ENCODE data around the gene AASDH. TPM values are rescaled to one million over a fixed set of nuclear protein-coding genes. Genes with fewer than 3 reads are reported as not detected.
A peak's percentile ranks its signal among the peaks of the same experiment; 100 is the strongest.

AASDH gene
- total RNA-seq, 1 donor from 2014 or later: 12.9 TPM

DNA sequence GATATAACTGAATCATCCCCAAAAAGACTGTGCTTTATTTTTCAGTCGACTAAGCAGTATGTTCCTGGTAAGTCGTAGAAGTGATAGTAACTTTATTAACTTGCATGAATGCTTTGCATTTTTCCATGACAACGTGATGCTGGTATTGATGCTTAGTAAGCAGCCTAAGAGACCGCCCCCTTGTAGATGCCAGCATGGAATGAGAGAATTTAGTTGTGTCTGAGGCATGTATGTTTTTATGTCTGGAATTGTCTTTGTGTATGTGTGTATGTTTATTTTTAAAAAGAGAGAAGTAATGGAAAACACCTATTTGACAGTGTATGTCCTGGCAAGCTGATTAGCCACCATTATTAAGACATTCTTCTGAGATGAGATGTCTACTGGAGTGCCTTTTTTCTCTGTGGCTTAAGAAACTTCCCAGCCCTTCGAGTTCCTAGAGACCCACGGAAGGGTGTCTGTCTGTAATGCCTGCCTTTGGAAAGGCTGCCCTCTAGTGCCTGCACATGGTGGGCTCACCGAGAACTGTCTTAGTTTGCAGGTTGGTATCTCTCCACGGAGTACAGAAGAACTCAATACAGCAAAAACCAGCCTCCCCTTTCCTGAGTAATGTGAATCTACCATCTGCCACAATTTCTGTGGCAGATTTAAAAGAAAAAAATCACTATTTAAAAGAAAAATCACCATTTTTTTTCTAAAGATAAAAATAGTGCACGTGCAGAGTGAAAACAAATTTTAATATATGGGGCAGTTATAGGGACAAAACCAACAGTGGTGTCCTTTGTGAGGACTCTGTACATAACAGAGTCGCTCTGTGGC is 85.9 kb downstream of the AASDH start:
- Histone ChIP-seq H3K36me3 (ENCODE audit: control insufficient read depth, insufficient read depth, low read length) (no peaks in the 10 kb centered on the region), H3K4me3 (ENCODE audit: low read depth, low read length) (no peak overlapping the region), H3K27me3 (ENCODE audit: control insufficient read depth, insufficient read depth, low read length) (no peaks in the 10 kb centered on the region)
- TF ChIP-seq, protein P1, sequence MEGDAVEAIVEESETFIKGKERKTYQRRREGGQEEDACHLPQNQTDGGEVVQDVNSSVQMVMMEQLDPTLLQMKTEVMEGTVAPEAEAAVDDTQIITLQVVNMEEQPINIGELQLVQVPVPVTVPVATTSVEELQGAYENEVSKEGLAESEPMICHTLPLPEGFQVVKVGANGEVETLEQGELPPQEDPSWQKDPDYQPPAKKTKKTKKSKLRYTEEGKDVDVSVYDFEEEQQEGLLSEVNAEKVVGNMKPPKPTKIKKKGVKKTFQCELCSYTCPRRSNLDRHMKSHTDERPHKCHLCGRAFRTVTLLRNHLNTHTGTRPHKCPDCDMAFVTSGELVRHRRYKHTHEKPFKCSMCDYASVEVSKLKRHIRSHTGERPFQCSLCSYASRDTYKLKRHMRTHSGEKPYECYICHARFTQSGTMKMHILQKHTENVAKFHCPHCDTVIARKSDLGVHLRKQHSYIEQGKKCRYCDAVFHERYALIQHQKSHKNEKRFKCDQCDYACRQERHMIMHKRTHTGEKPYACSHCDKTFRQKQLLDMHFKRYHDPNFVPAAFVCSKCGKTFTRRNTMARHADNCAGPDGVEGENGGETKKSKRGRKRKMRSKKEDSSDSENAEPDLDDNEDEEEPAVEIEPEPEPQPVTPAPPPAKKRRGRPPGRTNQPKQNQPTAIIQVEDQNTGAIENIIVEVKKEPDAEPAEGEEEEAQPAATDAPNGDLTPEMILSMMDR (IDR thresholded peaks at IDR 0.05; ENCODE audit: insufficient read depth, low read length, severe bottlenecking): peak; percentile 77
- DNase-seq (ENCODE audit: low read depth) (peak; percentile 76), FAIRE-seq (peak; percentile 36)

GRCh38 chr4:56298236-56298635 is 89.1 kb downstream of the AASDH start:
- Histone ChIP-seq H3K27me3 (ENCODE audit: control insufficient read depth, insufficient read depth, low read length) (no peaks in the 10 kb centered on the region), H3K36me3 (ENCODE audit: control insufficient read depth, insufficient read depth, low read length) (no peaks in the 10 kb centered on the region), H3K4me3 (ENCODE audit: low read depth, low read length) (no peak overlapping the region)
- TF ChIP-seq, protein P1 (IDR thresholded peaks at IDR 0.05; ENCODE audit: insufficient read depth, low read length, severe bottlenecking): no peak
- FAIRE-seq (no peak), DNase-seq (ENCODE audit: low read depth) (no peak)

GRCh38 chr4:56297776-56298175 is 89.5 kb downstream of the AASDH start:
- Histone ChIP-seq H3K4me3 (ENCODE audit: low read depth, low read length) (no peak overlapping the region), H3K27me3 (ENCODE audit: control insufficient read depth, insufficient read depth, low read length) (no peaks in the 10 kb centered on the region), H3K36me3 (ENCODE audit: control insufficient read depth, insufficient read depth, low read length) (no peaks in the 10 kb centered on the region)
- FAIRE-seq (no peak), DNase-seq (ENCODE audit: low read depth) (no peak)
- TF ChIP-seq, protein P1 (IDR thresholded peaks at IDR 0.05; ENCODE audit: insufficient read depth, low read length, severe bottlenecking): no peak

- TF ChIP-seq, protein P1 (IDR thresholded peaks at IDR 0.05; ENCODE audit: insufficient read depth, low read length, severe bottlenecking): no peak
- DNase-seq (ENCODE audit: low read depth) (no peak), FAIRE-seq (no peak)
- Histone ChIP-seq H3K4me3 (ENCODE audit: low read depth, low read length) (no peak overlapping the region), H3K27me3 (ENCODE audit: control insufficient read depth, insufficient read depth, low read length) (no peaks in the 10 kb centered on the region), H3K36me3 (ENCODE audit: control insufficient read depth, insufficient read depth, low read length) (no peaks in the 10 kb centered on the region)
Measured at GRCh38 chr4:56296526-56296925, 90.8 kb downstream of the AASDH start.

GRCh38 chr4:56293121-56293520 is 94.2 kb downstream of the AASDH start:
- no peak overlapping the region for H3K4me3 ChIP-seq (ENCODE audit: low read depth, low read length)
- no peak for DNase-seq (ENCODE audit: low read depth)
- H3K36me3 ChIP-seq (ENCODE audit: control insufficient read depth, insufficient read depth, low read length): no peaks in the 10 kb centered on the region
- FAIRE-seq: no peak
- TF ChIP-seq, protein P1 (IDR thresholded peaks at IDR 0.05; ENCODE audit: insufficient read depth, low read length, severe bottlenecking): no peak
- H3K27me3 ChIP-seq (ENCODE audit: control insufficient read depth, insufficient read depth, low read length): no peaks in the 10 kb centered on the region

DNA sequence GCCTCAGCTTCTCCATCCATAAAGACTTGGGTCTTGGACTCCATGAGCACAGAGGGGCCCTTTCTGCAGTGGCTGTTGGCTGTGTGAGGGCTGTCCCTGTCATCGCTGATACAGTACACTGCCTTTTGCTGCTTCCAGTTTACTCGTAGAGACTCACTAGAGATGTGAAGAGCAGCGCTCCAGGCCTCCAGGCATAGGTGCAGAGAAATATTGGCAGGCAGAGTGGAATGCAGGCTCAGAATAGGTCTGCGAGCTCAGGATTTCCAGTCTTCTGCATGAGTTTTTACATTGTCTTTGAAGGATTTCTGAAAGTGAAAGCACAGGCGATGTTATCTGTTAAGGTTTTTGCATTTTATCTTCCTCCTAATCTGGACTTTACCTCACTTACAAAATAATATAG is 97.4 kb downstream of the AASDH start:
- no peak for DNase-seq (ENCODE audit: low read depth)
- H3K4me3 ChIP-seq (ENCODE audit: low read depth, low read length): no peak overlapping the region
- TF ChIP-seq, protein P1 (IDR thresholded peaks at IDR 0.05; ENCODE audit: insufficient read depth, low read length, severe bottlenecking): no peak
- no peaks in the 10 kb centered on the region for H3K36me3 ChIP-seq (ENCODE audit: control insufficient read depth, insufficient read depth, low read length)
- no peaks in the 10 kb centered on the region for H3K27me3 ChIP-seq (ENCODE audit: control insufficient read depth, insufficient read depth, low read length)
- no peak for FAIRE-seq

Measured in bronchial epithelial cell (primary cell).